Loucy (cell line): ENCODE results near the gene CSGALNACT2.

Experiments
- EZH2phosphoT487 ChIP-seq: fragments of 200-600 bp; IDR thresholded peaks from 2 replicates; pipeline ENCODE4 v1.6.1; 2018; ENCODE audit warnings: antibody characterized with exemption, mild to moderate bottlenecking, moderate library complexity, borderline replicate concordance
- TF ChIP-seq, protein P1 (sequence below): fragments of 200-600 bp; sonication (generic); conservative IDR thresholded peaks from 2 replicates; pipeline ENCODE4 v1.5.1; 2014; ENCODE audit warnings: mild to moderate bottlenecking, antibody characterized with exemption, low read length

DNA sequence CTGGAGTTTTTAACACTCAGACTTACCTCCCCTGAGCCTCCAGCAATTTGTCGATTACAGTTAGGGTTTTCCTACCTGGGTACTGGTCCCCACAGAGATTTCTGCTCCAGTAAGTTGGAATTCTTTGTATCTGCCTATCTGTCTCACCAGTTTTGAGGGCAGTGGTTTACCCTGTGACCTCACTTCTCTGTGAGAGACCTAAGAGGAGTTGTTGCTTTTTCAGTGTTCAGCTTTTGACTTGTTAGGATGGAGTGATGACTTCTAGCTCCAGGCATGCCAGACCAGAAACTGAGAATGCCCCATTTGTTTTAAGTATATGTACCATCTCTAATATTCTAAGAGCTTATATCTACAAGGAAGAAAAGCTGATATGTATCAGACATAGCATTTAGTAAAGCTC lies 42.9 kb downstream of the CSGALNACT2 start:
- TF ChIP-seq, protein P1, sequence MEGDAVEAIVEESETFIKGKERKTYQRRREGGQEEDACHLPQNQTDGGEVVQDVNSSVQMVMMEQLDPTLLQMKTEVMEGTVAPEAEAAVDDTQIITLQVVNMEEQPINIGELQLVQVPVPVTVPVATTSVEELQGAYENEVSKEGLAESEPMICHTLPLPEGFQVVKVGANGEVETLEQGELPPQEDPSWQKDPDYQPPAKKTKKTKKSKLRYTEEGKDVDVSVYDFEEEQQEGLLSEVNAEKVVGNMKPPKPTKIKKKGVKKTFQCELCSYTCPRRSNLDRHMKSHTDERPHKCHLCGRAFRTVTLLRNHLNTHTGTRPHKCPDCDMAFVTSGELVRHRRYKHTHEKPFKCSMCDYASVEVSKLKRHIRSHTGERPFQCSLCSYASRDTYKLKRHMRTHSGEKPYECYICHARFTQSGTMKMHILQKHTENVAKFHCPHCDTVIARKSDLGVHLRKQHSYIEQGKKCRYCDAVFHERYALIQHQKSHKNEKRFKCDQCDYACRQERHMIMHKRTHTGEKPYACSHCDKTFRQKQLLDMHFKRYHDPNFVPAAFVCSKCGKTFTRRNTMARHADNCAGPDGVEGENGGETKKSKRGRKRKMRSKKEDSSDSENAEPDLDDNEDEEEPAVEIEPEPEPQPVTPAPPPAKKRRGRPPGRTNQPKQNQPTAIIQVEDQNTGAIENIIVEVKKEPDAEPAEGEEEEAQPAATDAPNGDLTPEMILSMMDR, result no peak
- no peak for TF ChIP-seq EZH2phosphoT487
